HG02763 (cell line): ENCODE data around the gene XDH.

Source experiments
- ATAC-seq: cut with Tn5 transposase; IDR thresholded peaks from one replicate; pipeline ENCODE4 v1.9.1; 2021; ENCODE audit warnings: mild to moderate bottlenecking, moderate library complexity; ENCODE audit not compliant: unreplicated experiment

Gene XDH

DNA sequence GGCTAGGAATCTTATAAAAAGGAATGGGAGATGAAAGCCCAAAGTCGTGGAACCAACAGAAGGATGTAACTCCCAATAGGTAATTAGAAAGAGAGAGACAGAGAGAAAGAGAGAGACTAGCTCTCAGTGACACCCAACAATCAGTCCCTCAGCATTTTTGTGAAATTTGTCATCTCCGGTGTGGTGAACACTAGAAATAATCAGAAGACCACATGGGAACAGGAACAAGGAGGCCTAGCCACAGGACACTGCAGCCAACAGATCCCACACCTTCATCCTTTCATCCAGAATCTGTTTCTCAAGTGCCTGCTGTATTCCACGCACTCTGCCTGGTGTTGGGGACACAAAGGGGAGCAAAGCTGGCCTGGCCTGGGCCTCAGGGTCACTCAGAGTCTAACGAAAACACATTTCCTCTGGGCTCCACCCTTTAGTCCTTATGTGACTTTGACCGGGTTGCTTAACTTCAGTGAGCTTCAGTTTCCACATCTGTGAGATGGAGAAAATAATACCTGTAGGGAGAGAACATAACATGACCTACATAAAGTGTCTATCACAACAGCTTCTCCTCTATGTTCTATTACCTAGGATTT lies 127.5 kb downstream of the XDH start:
- no peak for ATAC-seq

DNA sequence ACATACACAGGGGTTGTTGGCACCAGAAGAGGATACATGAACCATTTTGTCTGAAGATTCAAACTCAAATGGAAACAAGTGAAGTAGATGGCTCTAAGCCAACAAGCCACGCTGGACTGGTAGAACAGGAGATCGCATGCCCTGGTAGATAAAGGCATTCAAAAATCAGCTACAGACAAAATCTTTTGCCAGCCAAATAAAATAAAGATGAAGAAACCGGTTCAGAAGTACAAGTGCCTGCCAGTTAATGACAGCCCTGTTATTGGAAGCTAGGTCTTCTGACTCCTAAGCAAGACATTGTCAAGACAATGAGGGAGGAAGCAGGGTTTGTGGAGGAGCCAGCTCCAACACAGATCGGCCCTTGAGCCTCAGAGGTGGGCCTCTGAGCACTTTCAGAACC lies 128.3 kb downstream of the XDH start:
- no peak for ATAC-seq
